Heart right ventricle (tissue), 16 donors: ENCODE measurements around the gene HLA-E. TPM values are rescaled to one million over a fixed set of nuclear protein-coding genes. Genes with fewer than 3 reads are reported as not detected.

Experiments used
- ATAC-seq, 8 donors: fragments of 200-7000 bp; cut with Tn5 transposase; one replicate each; pipeline ENCODE4 v1.9.1; 2020; ENCODE audit warnings: mild to moderate bottlenecking in 8 of 8, moderate library complexity in 8 of 8, moderate number of reproducible peaks in 1 of 8
- DNase-seq, 2 donors: peaks; one replicate each; pipeline ENCODE4 v3.0.0-alpha.2; 2020
- H3K27ac ChIP-seq, 10 donors: fragments of 200-600 bp; sonication (generic) in 2 of 10; one replicate each; pipeline versions ENCODE4 v1.5.0 to v1.8.0; 2020 to 2022; ENCODE audit warnings: mild to moderate bottlenecking in 3 of 10
- H3K27me3 ChIP-seq, 7 donors: fragments of 200-600 bp; one replicate each; pipeline ENCODE4 v1.8.0; 2021 to 2022; ENCODE audit warnings: mild to moderate bottlenecking in 2 of 7
- H3K36me3 ChIP-seq, 9 donors: fragments of 200-600 bp; sonication (generic) in 1 of 9; one replicate each; pipeline versions ENCODE4 v1.5.0 to v1.8.0; 2020 to 2022; ENCODE audit warnings: mild to moderate bottlenecking in 2 of 9
- H3K4me1 ChIP-seq, 9 donors: fragments of 200-600 bp; sonication (generic) in 1 of 9; one replicate each; pipeline versions ENCODE4 v1.5.0 to v1.8.0; 2020 to 2022; ENCODE audit warnings: mild to moderate bottlenecking in 4 of 9
- H3K4me3 ChIP-seq, 10 donors: fragments of 200-600 bp; sonication (generic) in 2 of 10; one replicate each; pipeline versions ENCODE4 v1.5.0 to v1.8.0; 2020 to 2022; ENCODE audit warnings: mild to moderate bottlenecking in 7 of 10, moderate library complexity in 2 of 10
- H3K9me3 ChIP-seq, 11 donors: fragments of 200-600 bp in 10 of 11; sonication (generic) in 2 of 11; one replicate each; pipeline versions ENCODE4 v1.5.0 to v1.8.0; 2013 to 2022; ENCODE audit warnings: mild to moderate bottlenecking in 2 of 11, control low read depth in 1 of 11, moderate library complexity in 1 of 11
- CTCF ChIP-seq, 9 donors: fragments of 200-600 bp; sonication (generic) in 2 of 9; IDR thresholded peaks; one replicate each; pipeline versions ENCODE4 v1.5.0 to v1.8.0; 2021 to 2022; ENCODE audit warnings: antibody characterized with exemption in 9 of 9, mild to moderate bottlenecking in 5 of 9, moderate library complexity in 1 of 9
- WGBS, 2 donors: extraction: QIAGEN DNeasy Blood & Tissue Kit; methylation state at CpG; one replicate each; pipeline ENCODE4 v1.1.7; 2013; ENCODE audit warnings: inconsistent platforms in 1 of 2; 5-methylcytosine and 5-hydroxymethylcytosine counted together
- intact Hi-C, 10 donors: fragments of 100-400 bp; cut with DNase I; formaldehyde crosslinking; loops; one replicate each; pipeline versions ENCODE4 v1.11.1 to v1.14.2; 2022
- polyA plus RNA-seq, 2 donors: library from polyadenylated mRNA; stranded (reverse); fragments of 200-250 nt; gene quantifications; one replicate each; pipeline ENCODE4 v1.2.3, GENCODE V29; 2013
- total RNA-seq, 10 donors: library from RNA; stranded (reverse); fragmentation: NEBNext Ultra II Directional in 3 of 10; extraction: Animal tissue kit (Norgen Biotek cat#: 25700) in 3 of 10; gene quantifications; one replicate each; pipeline versions ENCODE4 v1.2.1 to v1.2.4, GENCODE V29; 2021 to 2023
- donor health status: Arrhythmogenic right ventricular cardiomyopathy.
- donor health status: ischemic (EF 13 %, LVEDD 7.1; RV severe dilation, severe dysfunction).
- donor health status: healthy with polysubstance abuse.
- donor health status: DM: no; HTN: yes; CAD: no.
- donor health status: DM: no; HTN: no; CAD: no.
- donor health status: ischemic (EF 25% LVEDD 6.9; RV normal size, moderate dysfunction).
- donor health status: ischemic (EF 25% LVEDD 5.7; RV mildly dilated, moderate dysfunction).
- donor health status: healthy.
- donor health status: DM: yes; HTN: yes; CAD: no.
- donor health status: Ischemic cardiomyopathy.
- donor health status: ischemic (EF 35%, LVEDD 5.7; RV mildly dilated, moderate dysfunction).
- donor health status: nonischemic (EF 11% LVEDD 7.7; RV severe dilation, severe dysfunction).
- donor health status: DM: yes; HTN: yes; CAD: no.
- donor health status: PGD.
- donor health status: ischemic (EF 29% LVEDD 5.4; RV normal size, mild dysfunction).
- donor health status: nonischemic (EF 23%, LVEDD 6.1; RV moderate dilation, normal function).

The HLA-E gene
- total and polyA plus RNA-seq, 12 donors, result 121 to 482 (median 164) TPM

GRCh38 chr6:30542915-30543314 lies 53.6 kb downstream of the HLA-E start:
- Histone ChIP-seq H3K36me3 (peaks cover 0 to 31% (median 17%) of the 10 kb centered on the region in 9 donors), H3K9me3 (no peaks in the 10 kb centered on the region), H3K27ac (peak overlapping the region; percentile 13 to 71 (median 64)), H3K4me3 (no peak overlapping the region), H3K4me1 (peaks cover 3 to 27% (median 17%) of the 10 kb centered on the region in 9 donors), H3K27me3 (peaks cover 0 to 7% (median 0%) of the 10 kb centered on the region in 7 donors)
- DNase-seq (no peak), ATAC-seq (no peak)
- TF ChIP-seq CTCF (IDR thresholded peaks at IDR 0.05), result peak in 1 of 9 donors; percentile 5
- intact Hi-C loops, result loop anchor here in 6 of 10 donors (5.0 to 10.0 kb wide), 5 partner anchors 54 to 129 kb away; partner anchors contain the start of gene DHX16 (in 1 of the 6)
- WGBS, 2 donors, result 69 to 75% methylated on average over 1 of the region's 1 CpG

Other genes starting within 250 kb of the HLA-E start
- 10 to 100 TPM in 2 of 10 donors, 1 to 10 TPM in 8; 6.3 to 10.6 (median 8.8) TPM for gene TRIM39, start 162.6 kb upstream of the HLA-E start, total RNA-seq
- gene TRIM39, start 162.6 kb upstream of the HLA-E start, polyA plus RNA-seq, result 1 to 10 TPM; 5.2 to 7.6 TPM
- gene RPP21, start 144.4 kb upstream of the HLA-E start, total RNA-seq, result 10 to 100 TPM; 16.2 to 29.1 (median 23.8) TPM
- 100 to 1,000 TPM in 1 of 2 donors, 10 to 100 TPM in 1; 96.6 to 113 TPM for gene RPP21, start 144.4 kb upstream of the HLA-E start, polyA plus RNA-seq
- 10 to 100 TPM; 17.3 to 34.1 (median 19.8) TPM for gene GNL1, start 67.0 kb downstream of the HLA-E start, total RNA-seq
- gene GNL1, start 67.0 kb downstream of the HLA-E start, polyA plus RNA-seq, result 10 to 100 TPM; 20.3 to 29.9 TPM
- gene PRR3, start 67.8 kb downstream of the HLA-E start, total RNA-seq, result 1 to 10 TPM; 1.7 to 4.2 (median 2.6) TPM
- 1 to 10 TPM; 4.1 to 8.2 TPM for gene PRR3, start 67.8 kb downstream of the HLA-E start, polyA plus RNA-seq
- gene ABCF1, start 81.9 kb downstream of the HLA-E start, total RNA-seq, result 10 to 100 TPM; 37.1 to 49.1 (median 42.1) TPM
- gene ABCF1, start 81.9 kb downstream of the HLA-E start, polyA plus RNA-seq, result 10 to 100 TPM; 32.6 to 36.6 TPM
- gene PPP1R10, start 127.7 kb downstream of the HLA-E start, total RNA-seq, result 10 to 100 TPM; 24.9 to 51.1 (median 33.1) TPM
- gene PPP1R10, start 127.7 kb downstream of the HLA-E start, polyA plus RNA-seq, result 10 to 100 TPM in 1 of 2 donors, 1 to 10 TPM in 1; 7.8 to 17.0 TPM
- 100 to 1,000 TPM; 106 to 144 (median 127) TPM for gene MRPS18B, start 128.3 kb downstream of the HLA-E start, total RNA-seq
- gene MRPS18B, start 128.3 kb downstream of the HLA-E start, polyA plus RNA-seq, result 100 to 1,000 TPM in 1 of 2 donors, 10 to 100 TPM in 1; 48.4 to 169 TPM
- 1 to 10 TPM; 1.8 to 4.6 (median 2.8) TPM for gene ATAT1, start 137.4 kb downstream of the HLA-E start, total RNA-seq
- 1 to 10 TPM; 3.2 to 4.5 TPM for gene ATAT1, start 137.4 kb downstream of the HLA-E start, polyA plus RNA-seq
- gene C6orf136, start 157.6 kb downstream of the HLA-E start, total RNA-seq, result 10 to 100 TPM; 39.8 to 77.4 (median 53.3) TPM
- gene C6orf136, start 157.6 kb downstream of the HLA-E start, polyA plus RNA-seq, result 100 to 1,000 TPM in 1 of 2 donors, 10 to 100 TPM in 1; 42.4 to 134 TPM
- gene DHX16, start 183.5 kb downstream of the HLA-E start, total RNA-seq, result 10 to 100 TPM; 15.9 to 22.9 (median 20.9) TPM
- gene DHX16, start 183.5 kb downstream of the HLA-E start, polyA plus RNA-seq, result 10 to 100 TPM; 27.1 to 28.6 TPM
- gene PPP1R18, start 197.1 kb downstream of the HLA-E start, total RNA-seq, result 10 to 100 TPM in 9 of 10 donors, 1 to 10 TPM in 1; 8.2 to 47.7 (median 16.4) TPM
- 10 to 100 TPM; 24.5 to 35.4 TPM for gene PPP1R18, start 197.1 kb downstream of the HLA-E start, polyA plus RNA-seq
- 1 to 10 TPM; 1.6 to 7.1 (median 3.1) TPM for gene NRM, start 201.5 kb downstream of the HLA-E start, total RNA-seq
- 10 to 100 TPM; 10.4 to 11.6 TPM for gene NRM, start 201.5 kb downstream of the HLA-E start, polyA plus RNA-seq
- gene MDC1, start 227.8 kb downstream of the HLA-E start, total RNA-seq, result 10 to 100 TPM; 15.3 to 21.7 (median 19.5) TPM
- gene MDC1, start 227.8 kb downstream of the HLA-E start, polyA plus RNA-seq, result 10 to 100 TPM; 11.2 to 18.1 TPM
- 100 to 1,000 TPM; 144 to 437 (median 189) TPM for gene TUBB, start 230.8 kb downstream of the HLA-E start, total RNA-seq
- gene TUBB, start 230.8 kb downstream of the HLA-E start, polyA plus RNA-seq, result 100 to 1,000 TPM; 156 to 440 TPM